HG02938 (cell line): ENCODE data around the gene CUX1.
A peak's percentile ranks its signal among the peaks of the same experiment; 100 is the strongest.

Source experiments
- ATAC-seq: cut with Tn5 transposase; IDR thresholded peaks from one replicate; pipeline ENCODE4 v1.9.1; 2021; ENCODE audit warnings: mild to moderate bottlenecking, moderate library complexity; ENCODE audit not compliant: unreplicated experiment

Gene CUX1

GRCh38 chr7:102054158-102054557 lies 236.7 kb downstream of the CUX1 start:
- ATAC-seq, result no peak

DNA sequence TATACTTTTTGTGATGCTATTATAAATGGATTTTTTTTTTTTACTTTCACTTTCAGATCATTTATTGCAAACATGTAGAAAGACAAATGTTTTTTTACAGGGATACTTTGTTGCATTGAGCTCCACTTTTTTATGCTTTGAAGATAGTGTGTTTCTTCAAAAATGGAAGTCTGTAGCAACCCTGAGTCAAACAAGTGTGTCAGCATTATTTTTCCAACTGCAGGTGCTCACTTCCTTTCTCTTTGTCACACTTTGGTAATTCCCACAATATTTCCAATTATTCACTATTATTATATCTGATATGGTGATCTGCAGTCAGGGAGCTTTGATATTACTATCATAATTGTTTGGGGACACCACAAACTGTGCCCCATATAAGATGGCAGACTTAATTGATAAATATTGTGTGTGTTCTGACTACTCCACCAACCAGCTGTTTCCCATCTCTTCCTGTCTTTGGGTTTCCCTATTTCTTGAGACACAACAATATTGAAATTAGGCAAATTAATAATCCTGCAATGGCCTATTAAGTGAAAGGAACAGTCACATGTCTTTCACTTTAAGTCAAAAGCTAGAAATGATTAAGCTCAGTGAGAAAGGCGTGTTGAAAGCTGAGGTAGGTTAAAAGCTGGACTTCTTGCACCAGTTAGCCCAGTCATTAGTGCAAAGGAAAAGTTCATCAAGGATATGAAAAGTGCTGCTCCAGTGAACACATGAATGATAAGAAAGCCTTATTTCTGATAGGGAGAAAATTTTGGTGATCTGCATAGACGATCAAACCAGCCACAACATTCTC lies 238.0 kb downstream of the CUX1 start:
- no peak for ATAC-seq

- no peak for ATAC-seq
Observed at GRCh38 chr7:102059524-102059923, 242.1 kb downstream of the CUX1 start.

DNA sequence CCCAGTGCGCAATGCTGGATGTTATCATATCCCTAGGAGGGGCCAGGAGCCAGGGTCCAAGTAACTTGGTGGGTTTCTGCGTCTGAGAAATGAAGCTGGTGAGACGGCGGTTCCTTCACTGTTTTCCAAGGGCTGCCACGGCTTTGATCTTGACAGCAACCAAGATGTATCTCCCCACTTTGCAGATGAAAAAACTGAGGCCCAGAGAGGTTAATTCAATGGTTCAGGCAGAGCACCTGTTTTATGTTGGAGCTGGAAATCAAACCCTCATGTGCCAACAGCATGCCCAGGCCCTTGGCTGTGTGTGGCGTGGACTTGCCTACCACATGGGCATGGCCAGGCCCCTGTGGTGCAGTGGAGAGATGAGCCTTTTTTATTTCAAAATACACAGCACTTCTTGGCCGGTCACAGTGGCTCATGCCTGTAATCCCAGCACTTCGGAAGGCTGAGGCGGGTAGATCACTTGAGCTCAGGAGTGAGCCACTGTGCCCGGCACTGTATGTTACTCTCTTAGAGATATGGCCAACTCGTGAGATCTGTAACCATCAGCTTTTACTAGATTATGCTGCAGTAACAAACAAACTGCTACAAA lies 244.0 kb downstream of the CUX1 start:
- no peak for ATAC-seq

GRCh38 chr7:102061981-102062390 lies 244.6 kb downstream of the CUX1 start:
- peak; percentile 84 for ATAC-seq

- ATAC-seq, result no peak
Observed at GRCh38 chr7:102063690-102064180, 246.3 kb downstream of the CUX1 start.

DNA sequence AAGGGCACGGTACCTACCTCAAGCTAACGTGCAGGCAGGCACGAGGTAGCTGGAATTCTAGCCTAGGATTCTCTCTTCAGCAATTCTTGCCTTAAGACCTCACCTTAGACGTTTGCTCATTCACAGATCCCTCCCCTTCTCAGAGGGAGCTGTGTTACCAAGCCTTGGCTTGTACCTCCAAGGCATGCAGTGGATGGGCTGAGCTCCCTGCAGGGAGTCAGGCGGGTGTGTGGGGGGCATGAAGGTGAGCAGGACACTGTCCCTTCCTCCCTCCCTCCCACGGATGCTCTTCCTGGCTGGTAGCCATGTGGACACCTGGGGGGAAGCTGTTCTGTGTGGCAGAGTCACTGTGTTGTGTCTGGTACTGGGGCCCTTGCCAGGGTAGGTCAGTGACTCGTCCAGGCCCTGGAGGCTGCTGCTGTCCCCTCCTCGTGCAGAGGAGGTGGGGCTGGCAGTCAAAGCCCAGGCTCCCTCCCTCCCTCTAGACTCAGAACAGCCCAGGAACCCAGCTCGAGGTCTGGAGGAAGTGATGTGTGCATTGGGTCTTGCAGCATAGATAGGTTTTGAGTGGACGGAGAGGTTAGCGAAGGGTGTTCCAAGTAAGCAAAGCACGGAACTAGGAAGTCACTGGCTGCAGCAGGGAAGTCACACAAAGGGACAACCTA lies 247.1 kb downstream of the CUX1 start:
- ATAC-seq, result no peak

DNA sequence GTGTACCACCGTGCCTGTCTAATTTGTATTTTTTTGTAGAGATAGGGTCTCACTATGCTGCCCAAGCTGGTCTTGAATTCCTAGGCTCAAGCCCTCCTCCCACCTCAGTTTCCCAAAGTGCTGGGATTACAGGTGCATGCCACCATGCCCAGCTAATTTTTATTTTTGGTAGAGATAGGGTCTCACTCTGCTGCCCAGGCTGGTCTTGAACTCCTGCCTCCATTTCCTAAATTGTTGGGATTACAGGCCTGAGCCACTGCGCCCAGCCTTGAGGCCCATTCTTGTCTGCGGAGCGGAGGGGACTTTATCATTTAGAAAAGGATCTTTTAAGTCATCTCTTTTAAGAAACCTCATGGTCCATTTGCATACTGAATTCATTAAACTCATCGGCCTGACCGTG lies 247.8 kb downstream of the CUX1 start:
- ATAC-seq, result no peak

DNA sequence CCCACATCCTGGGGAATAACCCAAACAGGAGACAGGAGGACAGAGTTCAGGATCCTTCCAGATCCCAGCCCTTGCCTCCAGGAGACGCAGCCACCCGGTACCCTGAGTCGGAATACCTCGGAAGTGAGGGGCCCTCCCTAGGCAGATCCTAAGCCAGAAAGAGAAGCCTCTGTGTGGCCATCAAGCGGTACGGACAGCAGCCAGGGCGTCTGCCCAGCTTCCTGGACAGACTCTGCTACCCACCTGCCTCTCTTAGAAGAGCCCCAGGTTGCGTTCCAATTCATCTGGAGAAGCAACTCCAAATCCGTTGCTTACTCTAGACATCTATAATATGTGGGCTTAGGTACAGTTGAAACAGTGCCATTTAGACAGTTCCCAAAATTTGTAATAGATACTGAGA lies 249.1 kb downstream of the CUX1 start:
- no peak for ATAC-seq

DNA sequence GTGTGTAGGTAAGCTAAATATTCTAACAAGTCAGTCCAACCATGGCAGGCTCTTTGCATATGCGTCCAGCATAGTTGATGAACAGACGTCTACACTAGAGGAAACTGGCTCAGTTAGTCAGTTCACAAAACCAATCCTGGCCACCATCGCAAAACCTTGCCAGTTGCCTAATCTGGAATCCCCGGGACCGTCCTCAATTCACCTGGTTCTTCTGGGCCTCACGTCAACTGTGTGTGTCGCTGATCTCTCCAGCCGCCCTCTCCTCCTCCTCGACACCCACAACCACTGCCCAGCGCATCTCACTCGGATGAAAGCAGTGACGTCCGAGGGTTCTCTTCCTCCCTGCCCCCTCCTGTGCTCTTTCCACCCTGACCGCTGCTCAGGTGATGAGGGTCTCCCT lies 251.4 kb downstream of the CUX1 start:
- ATAC-seq, result no peak

DNA sequence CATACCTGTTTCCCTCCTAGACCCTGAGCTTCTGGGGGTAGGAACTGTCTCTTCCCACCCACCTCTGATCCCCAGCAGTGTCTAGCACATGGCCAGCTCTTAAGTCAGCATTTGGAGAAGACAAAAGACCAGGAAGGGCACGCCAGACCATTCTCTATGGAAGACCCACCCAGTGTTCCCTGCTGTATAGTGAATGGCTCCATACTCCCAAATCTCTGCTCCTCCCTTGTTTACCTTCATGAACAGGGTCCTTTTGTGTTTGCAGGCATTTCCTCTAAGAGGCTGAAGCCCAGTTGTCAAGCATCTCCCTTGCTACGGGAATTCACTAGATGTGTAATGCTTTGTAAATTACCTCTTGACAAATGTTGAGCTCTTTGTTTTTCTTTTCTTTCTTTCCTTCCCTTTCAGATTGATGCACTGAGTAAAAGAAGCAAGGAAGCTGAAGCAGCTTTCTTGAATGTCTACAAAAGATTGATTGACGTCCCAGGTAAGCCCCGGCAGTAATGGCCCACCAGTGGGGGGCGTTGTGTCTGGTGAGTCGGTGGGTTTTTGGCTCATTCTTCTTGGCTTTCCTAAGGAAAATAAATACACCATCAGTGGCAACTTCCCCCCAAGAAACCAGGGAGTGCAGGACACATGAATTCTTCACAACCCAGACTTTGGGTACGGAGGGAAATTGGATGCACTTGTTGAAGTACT lies 252.7 kb downstream of the CUX1 start:
- ATAC-seq, result no peak

GRCh38 chr7:102072003-102072402 lies 254.6 kb downstream of the CUX1 start:
- no peak for ATAC-seq

GRCh38 chr7:102072636-102073209 lies 255.3 kb downstream of the CUX1 start:
- ATAC-seq, result no peak

GRCh38 chr7:102073931-102074880 lies 256.8 kb downstream of the CUX1 start:
- no peak for ATAC-seq

GRCh38 chr7:102075126-102075525 lies 257.7 kb downstream of the CUX1 start:
- no peak for ATAC-seq

- ATAC-seq, result no peak
Observed at GRCh38 chr7:102075553-102076135, 258.2 kb downstream of the CUX1 start.

- no peak for ATAC-seq
Observed at GRCh38 chr7:102077081-102077480, 259.7 kb downstream of the CUX1 start.

- ATAC-seq, result no peak
Observed at GRCh38 chr7:102079140-102080018, 262.0 kb downstream of the CUX1 start.
